OCI-LY1 (cell line): ENCODE results near the gene SPATA12.

ENCODE experiments used
- CTCF ChIP-seq: fragments of 200-600 bp; sonication (generic), shearing (Covaris generic); IDR thresholded peaks from 2 replicates; pipeline ENCODE4 v1.5.1; 2017; ENCODE audit warnings: mild to moderate bottlenecking, antibody characterized with exemption, low read length, moderate library complexity, mixed read lengths
- EZH2 ChIP-seq: fragments of 200-600 bp; sonication (generic), shearing (Covaris generic); IDR thresholded peaks from 2 replicates; pipeline ENCODE4 v1.8.0; 2017; ENCODE audit warnings: borderline replicate concordance, mixed run types, mild to moderate bottlenecking, antibody characterized with exemption, low read length, moderate library complexity, mixed read lengths

DNA sequence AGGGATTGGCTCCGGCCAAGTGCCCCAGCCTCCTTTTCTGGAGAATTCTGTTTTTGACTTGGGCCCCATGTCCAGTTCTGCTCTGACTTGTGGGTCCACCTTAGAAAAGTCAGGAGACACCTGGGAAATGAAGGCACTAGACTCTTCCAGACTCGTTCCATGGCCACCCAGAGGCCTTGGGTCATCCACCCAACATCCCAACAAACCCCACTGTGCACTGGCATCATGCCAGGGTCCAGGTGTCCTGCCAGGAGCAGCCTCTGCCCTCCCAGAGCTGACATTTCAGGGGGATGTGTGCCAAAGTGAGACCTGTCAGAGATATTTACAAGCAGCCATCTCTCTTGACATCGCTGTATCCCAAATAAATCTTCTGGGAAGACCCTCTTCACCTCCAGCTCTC, 13.2 kb downstream of the SPATA12 start:
- no peak for TF ChIP-seq CTCF
- TF ChIP-seq EZH2: no peak
